Left colon (tissue), 2 donors: Measurements from ENCODE around the gene COMP. TPM values are rescaled to one million over a fixed set of nuclear protein-coding genes. Genes with fewer than 3 reads are reported as not detected.
A peak's percentile ranks its signal among the peaks of the same experiment; 100 is the strongest.
"Not testable (repeated sequence)": the region's sequence is repeated elsewhere in the genome, so short reads cannot be mapped to it uniquely, and the experiment has no call there.

Experiments used
- ATAC-seq: fragments of 200-7000 bp; cut with Tn5 transposase; one replicate; pipeline ENCODE4 v1.9.1; 2020; ENCODE audit warnings: mild to moderate bottlenecking, moderate library complexity
- DNase-seq, 2 donors: peaks; one replicate each; pipeline ENCODE4 v3.0.0-alpha.2; 2020
- intact Hi-C, 2 donors: fragments of 100-400 bp; cut with DNase I in 1 of 2; cut with micrococcal nuclease in 1 of 2; formaldehyde crosslinking; loops; one replicate each; pipeline versions ENCODE4 v1.11.2 to v1.14.0; 2022; cut with DNase I, micrococcal nuclease
- total RNA-seq, 2 donors: library from RNA; stranded (reverse); fragmentation: NEBNext Ultra II Directional; extraction: Animal tissue kit (Norgen Biotek cat#: 25700); gene quantifications; one replicate each; pipeline ENCODE4 v1.2.1, GENCODE V29; 2021
- donor health status: DM: no; HTN: no; CAD: no.
- donor health status: DM: yes; HTN: yes; CAD: no.

The COMP gene
- total RNA-seq, 2 donors from 2014 or later = not detected

- intact Hi-C loops = no loop called here
- ATAC-seq = peak; percentile 28
- DNase-seq = no peak
Measured at GRCh38 chr19:18737954-18738351, 53.2 kb downstream of the COMP start.

GRCh38 chr19:18737337-18737953, 53.7 kb downstream of the COMP start:
- ATAC-seq = no peak
- intact Hi-C loops = no loop called here
- no peak for DNase-seq

GRCh38 chr19:18736415-18737336, 54.4 kb downstream of the COMP start:
- ATAC-seq (peak; percentile 32), DNase-seq (peak in 1 of 2 donors; percentile 76)
- intact Hi-C loops = no loop called here

GRCh38 chr19:18735752-18736151, 55.4 kb downstream of the COMP start:
- intact Hi-C loops = no loop called here
- DNase-seq (peak in 1 of 2 donors; percentile 13), ATAC-seq (no peak)

- ATAC-seq (no peak), DNase-seq (no peak)
- intact Hi-C loops = no loop called here
Measured at GRCh38 chr19:18735324-18735723, 55.8 kb downstream of the COMP start.

GRCh38 chr19:18733762-18734332, 57.3 kb downstream of the COMP start:
- intact Hi-C loops, ATAC-seq, DNase-seq: not testable (repeated sequence)

- intact Hi-C loops = no loop called here
- ATAC-seq (no peak), DNase-seq (peak in 1 of 2 donors; percentile 15)
Measured at GRCh38 chr19:18733196-18733647, 57.9 kb downstream of the COMP start.

Other genes starting within 250 kb of the COMP start
- gene FKBP8, start 247.7 kb downstream of the COMP start, total RNA-seq = 100 to 1,000 TPM; 174 to 197 TPM
- 10 to 100 TPM; 63.7 to 72.4 TPM for gene KXD1, start 233.4 kb downstream of the COMP start, total RNA-seq
- 100 to 1,000 TPM; 798 to 822 TPM for gene UBA52, start 219.4 kb downstream of the COMP start, total RNA-seq
- gene REX1BD, start 202.5 kb downstream of the COMP start, total RNA-seq = 10 to 100 TPM; 49.2 to 53.4 TPM
- 1 to 10 TPM; 1.3 to 2.4 TPM for gene CRLF1, start 184.5 kb downstream of the COMP start, total RNA-seq
- gene TMEM59L, start 178.4 kb downstream of the COMP start, total RNA-seq = 1 to 10 TPM in 1 of 2 donors, under 1 TPM in 1; 0.40 to 1.1 TPM
- 10 to 100 TPM in 1 of 2 donors, 1 to 10 TPM in 1; 8.5 to 10.1 TPM for gene KLHL26, start 154.3 kb downstream of the COMP start, total RNA-seq
- 10 to 100 TPM; 10.2 TPM for gene CRTC1, start 107.6 kb downstream of the COMP start, total RNA-seq
- gene UPF1, start 40.7 kb upstream of the COMP start, total RNA-seq = 10 to 100 TPM; 67.6 to 81.8 TPM
- gene CERS1, start 104.9 kb upstream of the COMP start, total RNA-seq = under 1 TPM; 0.12 to 0.59 TPM
- 100 to 1,000 TPM; 186 to 200 TPM for gene COPE, start 128.1 kb upstream of the COMP start, total RNA-seq
- 10 to 100 TPM; 30.7 to 40.0 TPM for gene DDX49, start 128.4 kb upstream of the COMP start, total RNA-seq
- 1 to 10 TPM; 3.9 to 7.9 TPM for gene HOMER3, start 149.9 kb upstream of the COMP start, total RNA-seq
- gene SUGP2, start 242.2 kb upstream of the COMP start, total RNA-seq = 10 to 100 TPM; 51.7 to 61.7 TPM
- 10 to 100 TPM; 17.8 to 20.8 TPM for gene ARMC6, start 242.3 kb upstream of the COMP start, total RNA-seq